ENCODE measurements around the gene HNRNPA3. TPM values are rescaled to one million over a fixed set of nuclear protein-coding genes. Genes with fewer than 3 reads are reported as not detected.

The HNRNPA3 gene
- total and polyA plus RNA-seq, 2 of the 13 experiments (the other 11 are each of a cell fraction or from before 2014, with no cell fraction given), result 73.3 to 97.7 TPM

DNA sequence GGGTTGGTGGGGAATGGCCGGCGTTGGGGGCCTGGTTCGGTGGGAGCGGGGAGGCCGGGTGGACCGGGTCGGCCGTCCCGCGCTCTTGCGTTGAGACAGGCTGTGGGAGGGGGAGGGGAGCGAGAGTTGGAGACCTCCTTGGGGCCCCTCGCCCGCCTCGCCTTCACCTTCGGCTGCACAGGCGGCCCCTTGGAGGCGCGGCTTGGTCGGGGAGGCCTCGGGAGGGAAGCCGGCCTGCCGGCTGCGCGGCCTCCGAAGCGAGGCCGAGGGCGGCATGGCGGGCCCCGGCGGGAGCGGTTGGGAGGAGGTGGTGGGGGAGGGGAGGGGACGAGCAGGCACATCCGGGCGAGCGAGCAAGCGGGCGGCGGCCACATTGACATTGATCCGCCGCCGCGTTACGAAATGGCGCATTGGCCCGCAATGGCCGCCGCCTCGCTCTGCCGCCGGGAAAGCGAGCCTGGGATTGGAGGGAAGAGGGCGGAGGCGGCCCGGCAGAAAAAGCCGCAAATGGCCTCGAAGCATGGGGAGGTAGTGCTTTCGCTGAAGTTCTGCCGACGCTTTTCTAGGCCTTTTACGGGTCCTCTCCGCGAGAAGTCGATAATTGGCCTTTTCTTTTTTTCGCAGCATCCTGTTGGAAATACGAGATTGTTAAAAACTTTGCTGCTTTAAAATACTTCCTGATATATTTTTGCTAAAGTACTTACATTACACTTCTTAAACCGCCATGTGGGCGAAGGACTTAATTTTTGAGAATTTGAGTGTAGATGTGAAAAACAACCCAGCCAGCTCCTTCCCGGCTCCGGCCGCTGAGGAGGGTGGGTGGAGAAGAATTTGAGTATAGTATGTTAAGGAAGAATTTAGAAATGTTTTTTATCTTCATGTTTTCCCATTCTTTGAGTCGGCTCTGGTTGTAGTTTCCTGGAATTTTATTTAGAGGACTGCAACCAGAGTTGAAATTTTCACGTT, 580 bp downstream of the HNRNPA3 start (continued):
- TF ChIP-seq, protein P1, sequence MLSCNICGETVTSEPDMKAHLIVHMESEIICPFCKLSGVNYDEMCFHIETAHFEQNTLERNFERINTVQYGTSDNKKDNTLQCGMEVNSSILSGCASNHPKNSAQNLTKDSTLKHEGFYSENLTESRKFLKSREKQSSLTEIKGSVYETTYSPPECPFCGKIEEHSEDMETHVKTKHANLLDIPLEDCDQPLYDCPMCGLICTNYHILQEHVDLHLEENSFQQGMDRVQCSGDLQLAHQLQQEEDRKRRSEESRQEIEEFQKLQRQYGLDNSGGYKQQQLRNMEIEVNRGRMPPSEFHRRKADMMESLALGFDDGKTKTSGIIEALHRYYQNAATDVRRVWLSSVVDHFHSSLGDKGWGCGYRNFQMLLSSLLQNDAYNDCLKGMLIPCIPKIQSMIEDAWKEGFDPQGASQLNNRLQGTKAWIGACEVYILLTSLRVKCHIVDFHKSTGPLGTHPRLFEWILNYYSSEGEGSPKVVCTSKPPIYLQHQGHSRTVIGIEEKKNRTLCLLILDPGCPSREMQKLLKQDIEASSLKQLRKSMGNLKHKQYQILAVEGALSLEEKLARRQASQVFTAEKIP (CRISPR knock-in tag; IDR thresholded peaks at IDR 0.05; ENCODE audit: borderline replicate concordance), result no peak
- TF ChIP-seq ZNF75D (CRISPR knock-in tag; IDR thresholded peaks at IDR 0.05; ENCODE audit: borderline replicate concordance) (peak; percentile 85; the same call in 1 of the 2 replicates), HOXA9 (CRISPR knock-in tag; IDR thresholded peaks at IDR 0.05; ENCODE audit: borderline replicate concordance) (peak; percentile 72), GTF3A (CRISPR knock-in tag; conservative IDR thresholded peaks at IDR 0.05) (no peak), SMC3 (IDR thresholded peaks at IDR 0.05; ENCODE audit: low read length) (no peak), ATAD3A (CRISPR knock-in tag; IDR thresholded peaks at IDR 0.05) (no peak), ZNF724P (CRISPR knock-in tag; IDR thresholded peaks at IDR 0.05; ENCODE audit: borderline replicate concordance) (no peak), XRCC5 (optimal IDR thresholded peaks at IDR 0.05; ENCODE audit: low read length) (peak; percentile 78), ZNF282 (IDR thresholded peaks at IDR 0.05; ENCODE audit: partially characterized antibody) (no peak), HNF4A (CRISPR knock-in tag; IDR thresholded peaks at IDR 0.05) (peak; percentile 24; the same call in 1 of the 2 replicates), HNRNPL (IDR thresholded peaks at IDR 0.05; ENCODE audit: low read depth, low read length) (peak; percentile 58; the same call in 1 of the 2 replicates), ZNF567 (CRISPR knock-in tag; IDR thresholded peaks at IDR 0.05; ENCODE audit: borderline replicate concordance) (no peak), FOXA1 (IDR thresholded peaks at IDR 0.05) (no peak), FOXA1 (CRISPR knock-in tag; IDR thresholded peaks at IDR 0.05) (peak; percentile 65; the same call in 1 of the 2 replicates), ZNF343 (CRISPR knock-in tag; IDR thresholded peaks at IDR 0.05) (no peak), ZNF17 (CRISPR knock-in tag; IDR thresholded peaks at IDR 0.05) (peak; percentile 73; the same call in 1 of the 2 replicates)
- TF ChIP-seq, protein P2, sequence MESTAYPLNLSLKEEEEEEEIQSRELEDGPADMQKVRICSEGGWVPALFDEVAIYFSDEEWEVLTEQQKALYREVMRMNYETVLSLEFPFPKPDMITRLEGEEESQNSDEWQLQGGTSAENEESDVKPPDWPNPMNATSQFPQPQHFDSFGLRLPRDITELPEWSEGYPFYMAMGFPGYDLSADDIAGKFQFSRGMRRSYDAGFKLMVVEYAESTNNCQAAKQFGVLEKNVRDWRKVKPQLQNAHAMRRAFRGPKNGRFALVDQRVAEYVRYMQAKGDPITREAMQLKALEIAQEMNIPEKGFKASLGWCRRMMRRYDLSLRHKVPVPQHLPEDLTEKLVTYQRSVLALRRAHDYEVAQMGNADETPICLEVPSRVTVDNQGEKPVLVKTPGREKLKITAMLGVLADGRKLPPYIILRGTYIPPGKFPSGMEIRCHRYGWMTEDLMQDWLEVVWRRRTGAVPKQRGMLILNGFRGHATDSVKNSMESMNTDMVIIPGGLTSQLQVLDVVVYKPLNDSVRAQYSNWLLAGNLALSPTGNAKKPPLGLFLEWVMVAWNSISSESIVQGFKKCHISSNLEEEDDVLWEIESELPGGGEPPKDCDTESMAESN (CRISPR knock-in tag; conservative IDR thresholded peaks at IDR 0.05), result no peak; the same call in 1 of the 2 replicates
- TF ChIP-seq, protein P3, sequence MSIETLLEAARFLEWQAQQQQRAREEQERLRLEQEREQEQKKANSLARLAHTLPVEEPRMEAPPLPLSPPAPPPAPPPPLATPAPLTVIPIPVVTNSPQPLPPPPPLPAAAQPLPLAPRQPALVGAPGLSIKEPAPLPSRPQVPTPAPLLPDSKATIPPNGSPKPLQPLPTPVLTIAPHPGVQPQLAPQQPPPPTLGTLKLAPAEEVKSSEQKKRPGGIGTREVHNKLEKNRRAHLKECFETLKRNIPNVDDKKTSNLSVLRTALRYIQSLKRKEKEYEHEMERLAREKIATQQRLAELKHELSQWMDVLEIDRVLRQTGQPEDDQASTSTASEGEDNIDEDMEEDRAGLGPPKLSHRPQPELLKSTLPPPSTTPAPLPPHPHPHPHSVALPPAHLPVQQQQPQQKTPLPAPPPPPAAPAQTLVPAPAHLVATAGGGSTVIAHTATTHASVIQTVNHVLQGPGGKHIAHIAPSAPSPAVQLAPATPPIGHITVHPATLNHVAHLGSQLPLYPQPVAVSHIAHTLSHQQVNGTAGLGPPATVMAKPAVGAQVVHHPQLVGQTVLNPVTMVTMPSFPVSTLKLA (IDR thresholded peaks at IDR 0.05), result no peak

Data from HepG2 (cell line).